IMR-90 (cell line): ENCODE results near the gene TTC39B. TPM values are rescaled to one million over a fixed set of nuclear protein-coding genes. Genes with fewer than 3 reads are reported as not detected.

Experiments used
- ATAC-seq: fragments of 200-7000 bp; cut with Tn5 transposase; 2 replicates; pipeline ENCODE4 v1.9.1; 2020; ENCODE audit warnings: low read depth, mild to moderate bottlenecking, moderate library complexity
- BruUV-seq: library from RNA; stranded (reverse); fragments of 400-500 nt; replicated peaks from 2 replicates; lab custom pipeline; 2021; lab: Mats Ljungman, UMichigan
- CTCF ChIA-PET: fragments of 300-600 bp; formaldehyde crosslinking; extraction: SDS; loops from one replicate; lab custom pipeline; 2021; ENCODE audit warnings: antibody characterized with exemption; lab: Yijun Ruan, JAX
- POLR2A ChIA-PET: fragments of 300-600 bp; sonication (Branson Sonifier 250); formaldehyde crosslinking; loops from one replicate; lab custom pipeline; 2022; ENCODE audit warnings: antibody characterized with exemption; ENCODE audit not compliant: unreplicated experiment; lab: Charles Lee
- DNase-seq: peaks from one replicate; pipeline ENCODE4 v3.0.0; 2013
- H2AFZ ChIP-seq: replicated peaks from 2 replicates; pipeline ENCODE3; 2013; ENCODE audit warnings: low read length, mild to moderate bottlenecking; ENCODE audit not compliant: poor library complexity
- H2AK5ac ChIP-seq: 2 replicates; pipeline ENCODE4 v1.6.1; 2013; ENCODE audit warnings: low read depth, low read length, inconsistent platforms
- H2AK9ac ChIP-seq: replicated peaks from 2 replicates; pipeline ENCODE3; 2013; ENCODE audit warnings: mild to moderate bottlenecking, low read depth, low read length, moderate library complexity; ENCODE audit not compliant: poor library complexity
- H2BK120ac ChIP-seq: 2 replicates; pipeline ENCODE4 v1.6.1; 2013; ENCODE audit warnings: low read depth, low read length, inconsistent platforms
- H2BK15ac ChIP-seq: 3 replicates; pipeline ENCODE4 v1.6.1; 2013; ENCODE audit warnings: low read depth, low read length, inconsistent platforms
- H2BK20ac ChIP-seq: 2 replicates; pipeline ENCODE4 v1.6.1; 2013; ENCODE audit warnings: low read depth, mild to moderate bottlenecking, inconsistent platforms, low read length, moderate library complexity
- H2BK5ac ChIP-seq: 2 replicates; pipeline ENCODE4 v1.6.1; 2013; ENCODE audit warnings: mild to moderate bottlenecking, low read depth, low read length, inconsistent platforms; ENCODE audit not compliant: poor library complexity, severe bottlenecking
- H3K14ac ChIP-seq: replicated peaks from 2 replicates; pipeline ENCODE4 v1.6.1; 2013; ENCODE audit warnings: low read depth, low read length, inconsistent platforms
- H3K18ac ChIP-seq: 2 replicates; pipeline ENCODE4 v1.6.1; 2013; ENCODE audit warnings: low read depth, low read length, control low read depth
- H3K23ac ChIP-seq: 2 replicates; pipeline ENCODE4 v1.6.1; 2013; ENCODE audit warnings: low read depth, low read length, inconsistent platforms
- H3K27ac ChIP-seq: 2 replicates; pipeline ENCODE4 v1.5.1; 2013; ENCODE audit warnings: mild to moderate bottlenecking, control low read depth, low read length; ENCODE audit not compliant: insufficient read depth
- H3K27me3 ChIP-seq: 2 replicates; pipeline ENCODE4 v1.6.1; 2013; ENCODE audit warnings: low read length; ENCODE audit not compliant: control insufficient read depth, insufficient read depth
- H3K36me3 ChIP-seq: 2 replicates; pipeline ENCODE4 v1.6.1; 2013; ENCODE audit warnings: low read length, mixed read lengths; ENCODE audit not compliant: control insufficient read depth, insufficient read depth
- H3K4ac ChIP-seq: 2 replicates; pipeline ENCODE4 v1.6.1; 2013; ENCODE audit warnings: low read depth, low read length, inconsistent platforms
- H3K4me1 ChIP-seq: 2 replicates; pipeline ENCODE4 v1.6.1; 2013; ENCODE audit warnings: low read length, mixed read lengths; ENCODE audit not compliant: control insufficient read depth, insufficient read depth
- H3K4me2 ChIP-seq: 2 replicates; pipeline ENCODE4 v1.6.1; 2013; ENCODE audit warnings: low read depth, mild to moderate bottlenecking, control low read depth, low read length, moderate library complexity
- H3K4me3 ChIP-seq: 2 replicates; pipeline ENCODE4 v1.5.1; 2013; ENCODE audit warnings: low read depth, mild to moderate bottlenecking, control low read depth, low read length, moderate library complexity; ENCODE audit not compliant: insufficient read depth
- H3K56ac ChIP-seq: 2 replicates; pipeline ENCODE4 v1.6.1; 2013; ENCODE audit warnings: low read length, inconsistent platforms; ENCODE audit not compliant: insufficient read depth; ENCODE audit errors: extremely low read depth
- H3K79me1 ChIP-seq, 2 experiments: 2 replicates each; pipeline ENCODE4 v1.6.1; 2013; ENCODE audit warnings: low read length in 2 of 2, inconsistent platforms in 1 of 2, low read depth in 1 of 2
- H3K9ac ChIP-seq: 2 replicates; pipeline ENCODE4 v1.6.1; 2013; ENCODE audit warnings: low read depth, low read length, control low read depth
- H3K9me1 ChIP-seq: 2 replicates; pipeline ENCODE4 v1.6.1; 2013; ENCODE audit warnings: low read length, inconsistent platforms; ENCODE audit not compliant: insufficient read depth
- H3K9me3 ChIP-seq: 2 replicates; pipeline ENCODE4 v1.6.1; 2013; ENCODE audit warnings: low read length; ENCODE audit not compliant: control insufficient read depth, insufficient read depth
- H4K20me1 ChIP-seq: 2 replicates; pipeline ENCODE4 v1.6.1; 2013; ENCODE audit warnings: low read length, inconsistent platforms; ENCODE audit not compliant: insufficient read depth
- H4K5ac ChIP-seq: 2 replicates; pipeline ENCODE4 v1.6.1; 2013; ENCODE audit warnings: mild to moderate bottlenecking, low read depth, low read length, control low read depth
- H4K8ac ChIP-seq, 2 experiments: 2 replicates each; pipeline ENCODE4 v1.6.1; 2013; ENCODE audit warnings: low read depth in 2 of 2, low read length in 2 of 2, control low read depth in 1 of 2, inconsistent platforms in 1 of 2
- H4K91ac ChIP-seq: 2 replicates; pipeline ENCODE4 v1.6.1; 2013; ENCODE audit warnings: low read depth, low read length, inconsistent platforms; ENCODE audit not compliant: insufficient read depth
- CEBPB ChIP-seq: IDR thresholded peaks from 2 replicates; pipeline ENCODE4 v1.6.1; 2012; ENCODE audit warnings: low read depth, low read length, improper control_type of control experiment
- CHD1 ChIP-seq: IDR thresholded peaks from 2 replicates; pipeline ENCODE4 v1.6.1; 2012; ENCODE audit warnings: low read depth, low read length, improper control_type of control experiment
- FOS ChIP-seq: fragments of 150-350 bp; IDR thresholded peaks from 2 replicates; pipeline ENCODE4 v1.6.1; 2016; ENCODE audit warnings: low read depth, low read length
- MXI1 ChIP-seq: IDR thresholded peaks from 2 replicates; pipeline ENCODE4 v1.6.1; 2012; ENCODE audit warnings: low read depth, mild to moderate bottlenecking, low read length, moderate library complexity, borderline replicate concordance
- RAD21 ChIP-seq: IDR thresholded peaks from 2 replicates; pipeline ENCODE4 v1.6.1; 2012; ENCODE audit warnings: low read length, improper control_type of control experiment
- RCOR1 ChIP-seq: IDR thresholded peaks from 2 replicates; pipeline ENCODE4 v1.6.1; 2012; ENCODE audit warnings: mild to moderate bottlenecking, low read length, improper control_type of control experiment; ENCODE audit not compliant: insufficient replicate concordance
- WGBS, 2 experiments: methylation state at CpG; one replicate each; pipeline versions ENCODE4 v1.1.5 to v1.1.7; 2013; ENCODE audit warnings: missing lambda C conversion rate in 2 of 2; ENCODE audit not compliant: insufficient read length in 1 of 2; ENCODE audit errors: extremely low coverage in 2 of 2; 5-methylcytosine and 5-hydroxymethylcytosine counted together
- dilution Hi-C: fragments of 300-500 bp; cut with HindIII; formaldehyde crosslinking; loops from one replicate; pipeline ENCODE4 v1.14.3; 2018; ENCODE audit warnings: low sequenced_read_pairs; ENCODE audit not compliant: unreplicated experiment
- in situ Hi-C: fragments of 300-500 bp; cut with MboI; formaldehyde crosslinking; loops from 3 replicates; pipeline ENCODE4 v1.14.3; 2019; ENCODE audit warnings: low sequenced_read_pairs, inconsistent platforms, mixed read lengths
- intact Hi-C: fragments of 100-400 bp; cut with micrococcal nuclease; formaldehyde crosslinking; loops from 2 replicates; pipeline ENCODE4 v1.10.0; 2022
- polyA plus RNA-seq, 3 experiments: library from polyadenylated mRNA; depleted of rRNA; stranded (reverse); fragments of >200 nt; gene quantifications; 2 replicates each; pipeline ENCODE4 v1.2.3, GENCODE V29; 2012; ENCODE audit warnings: low replicate concordance in 1 of 3
- total RNA-seq: library from RNA; depleted of rRNA; stranded (reverse); fragments of >200 nt; gene quantifications from 2 replicates; pipeline ENCODE4 v1.2.3, GENCODE V29; 2012

TTC39B gene
- total and polyA plus RNA-seq, 2 of the 4 experiments (the other 2 are of a cell fraction), result 2.5 to 12.2 TPM

- TF ChIP-seq FOS, result no peak
- no peak for TF ChIP-seq CHD1
Measured at GRCh38 chr9:15310107-15310850, 3.3 kb upstream of the TTC39B start (continued).

DNA sequence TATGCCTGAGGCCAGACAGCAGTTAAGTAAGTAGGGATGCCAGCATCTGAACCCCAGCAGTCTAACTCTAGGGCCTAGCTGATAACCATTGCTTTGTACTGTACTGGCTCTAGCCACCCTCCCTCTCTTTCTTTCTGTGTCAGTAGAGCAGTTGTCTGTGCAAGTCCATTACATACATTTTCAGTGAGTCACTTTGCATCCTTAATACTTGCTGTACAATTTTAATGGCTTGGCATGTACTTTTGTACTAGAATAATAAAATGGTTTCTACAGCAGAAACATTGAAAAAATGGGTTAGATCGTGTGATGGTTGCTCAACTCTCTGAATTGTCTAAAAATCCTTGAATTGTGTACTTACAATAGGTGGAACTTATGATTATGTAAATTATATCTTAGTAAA lies 1.5 kb upstream of the TTC39B start:
- no peak overlapping the region for H2AK9ac ChIP-seq
- intact Hi-C loops (loop anchor here (5.0 kb wide), 1 partner anchor 94 kb away; no protein-coding TSS in a partner anchor), in situ Hi-C loops (loop anchor here (10.0 kb wide), 1 partner anchor 106 kb away; no protein-coding TSS in a partner anchor), dilution Hi-C loops (no loop called here)
- no peak overlapping the region for H3K56ac ChIP-seq
- peak overlapping the region; percentile 74 for H2BK5ac ChIP-seq
- H3K18ac ChIP-seq, result no peak overlapping the region
- peak; percentile 85 for DNase-seq
- peak overlapping the region; percentile 36; the same call in 1 of the 2 replicates for H2AK5ac ChIP-seq
- peak overlapping the region; percentile 69 for H2BK120ac ChIP-seq
- H3K14ac ChIP-seq, result no peak overlapping the region
- peak overlapping the region; percentile 82 for H2BK20ac ChIP-seq
- H2AFZ ChIP-seq, result peak overlapping the region; percentile 77
- no TSS peak for BruUV-seq
- H4K8ac ChIP-seq, result peak overlapping the region in 1 of 2 experiments; percentile 66; a peak in 1 of 4 replicates
- ChIA-PET POLR2A (no interaction called here), CTCF (no interaction called here)
- H3K36me3 ChIP-seq, result no peaks in the 10 kb centered on the region
- H3K27me3 ChIP-seq, result no peaks in the 10 kb centered on the region
- peaks cover 17 to 26% of the 10 kb centered on the region in 2 experiments for H3K79me1 ChIP-seq
- peak overlapping the region; percentile 61; the same call in 1 of the 2 replicates for H3K27ac ChIP-seq
- H3K4me3 ChIP-seq, result no peak overlapping the region
- H3K4ac ChIP-seq, result no peak overlapping the region; the same call in 1 of the 2 replicates
- H3K9me1 ChIP-seq, result peaks cover 2% of the 10 kb centered on the region; the same call in 1 of the 2 replicates
- no peaks in the 10 kb centered on the region for H3K9me3 ChIP-seq
- H3K4me2 ChIP-seq, result 0 out of 2 replicates have a peak overlapping the region, but pooled peaks have one; percentile 18
- ATAC-seq, result peak; percentile 16
- no peak for TF ChIP-seq RCOR1
- peak; percentile 49; the same call in 1 of the 2 replicates for TF ChIP-seq FOS
- TF ChIP-seq RAD21, result no peak
- no peak for TF ChIP-seq MXI1
- TF ChIP-seq CEBPB, result peak; percentile 54; the same call in 1 of the 2 replicates
- H4K91ac ChIP-seq, result 0 out of 2 replicates have a peak overlapping the region, but pooled peaks have one; percentile 49
- no peak overlapping the region for H3K23ac ChIP-seq
- WGBS, 2 experiments, result no CpG with 5 or more reads among the region's 1 CpG
- H3K9ac ChIP-seq, result no peak overlapping the region
- peaks cover 5% of the 10 kb centered on the region for H3K4me1 ChIP-seq
- H2BK15ac ChIP-seq, result peak overlapping the region; percentile 43; the same call in 1 of the 3 replicates
- no peak overlapping the region for H4K5ac ChIP-seq
- no peaks in the 10 kb centered on the region for H4K20me1 ChIP-seq
